K562 (cell line): ENCODE data around the gene GFI1B. TPM values are rescaled to one million over a fixed set of nuclear protein-coding genes. Genes with fewer than 3 reads are reported as not detected.

Source experiments
- ATAC-seq: fragments of 200-7000 bp; cut with Tn5 transposase; 3 replicates; pipeline ENCODE4 v1.9.1; 2020; ENCODE audit warnings: moderate library complexity
- BruUV-seq: library from RNA; stranded (reverse); fragments of 400-500 nt; replicated peaks from 2 replicates; lab custom pipeline; 2021; lab: Mats Ljungman, UMichigan
- CTCF ChIA-PET: fragments of 300-600 bp; formaldehyde crosslinking; extraction: SDS; loops from one replicate; lab custom pipeline; 2021; ENCODE audit warnings: low intra/inter-chr PET ratio; lab: Yijun Ruan, JAX
- POLR2A ChIA-PET: fragments of 300-600, 350-650 bp; sonication (Branson Sonifier 250); formaldehyde crosslinking; extraction: SDS; loops from one replicate; lab custom pipeline; 2021; ENCODE audit warnings: antibody characterized with exemption, inconsistent platforms; lab: Yijun Ruan, JAX
- DNase-seq, 4 experiments: peaks; one replicate each; pipeline versions ENCODE4 v3.0.0 to v3.0.0-alpha.2; 2011 to 2018; ENCODE audit warnings: low spot score in 3 of 4, mixed read lengths in 3 of 4; ENCODE audit errors: extremely low read depth in 1 of 4
- FAIRE-seq: peaks from 2 replicates; lab custom pipeline; 2011; peaks lifted over from hg19 to GRCh38; lab: Jason Lieb, UNC
- H2AFZ ChIP-seq: 2 replicates; pipeline ENCODE4 v1.6.0; 2011; ENCODE audit warnings: low read depth, low read length, control low read depth, inconsistent platforms
- H3K27ac ChIP-seq: fragments of 200-600 bp; 3 replicates; pipeline ENCODE4 v1.8.0; 2011; ENCODE audit warnings: low read depth, mild to moderate bottlenecking, control low read depth, inconsistent platforms, low read length, moderate library complexity, mixed read lengths; ENCODE audit errors: extremely low read depth
- H3K27me3 ChIP-seq, 2 experiments: fragments of 300-600 bp in 1 of 2; 2 replicates in 1 of 2; 3 replicates in 1 of 2; pipeline versions ENCODE4 v1.6.0 to v1.8.0; 2011; ENCODE audit warnings: inconsistent platforms in 2 of 2, low read length in 2 of 2, mild to moderate bottlenecking in 1 of 2, mixed read lengths in 1 of 2, moderate library complexity in 1 of 2; ENCODE audit not compliant: control insufficient read depth in 2 of 2, insufficient read depth in 2 of 2
- H3K36me3 ChIP-seq: fragments of 300-600 bp; 3 replicates; pipeline ENCODE4 v1.8.0; 2011; ENCODE audit warnings: mild to moderate bottlenecking, low read length, inconsistent platforms; ENCODE audit not compliant: control insufficient read depth, insufficient read depth
- H3K4me1 ChIP-seq, 2 experiments: fragments of 200-600 bp in 1 of 2; replicated peaks in 1 of 2; 2 replicates in 1 of 2; 3 replicates in 1 of 2; pipeline versions ENCODE4 v1.5.1 to v1.8.0; 2011; ENCODE audit warnings: inconsistent platforms in 2 of 2, low read length in 2 of 2, mild to moderate bottlenecking in 1 of 2, mixed read lengths in 1 of 2, moderate library complexity in 1 of 2; ENCODE audit not compliant: control insufficient read depth in 2 of 2, insufficient read depth in 2 of 2
- H3K4me2 ChIP-seq: 2 replicates; pipeline ENCODE4 v1.6.1; 2011; ENCODE audit warnings: low read length, control low read depth, inconsistent platforms, mixed read lengths; ENCODE audit not compliant: insufficient read depth
- H3K4me3 ChIP-seq: fragments of 200-600 bp; sonication (generic), shearing (Covaris generic); 2 replicates; pipeline ENCODE4 v1.5.1; 2016; ENCODE audit warnings: control low read depth, inconsistent platforms
- H3K79me2 ChIP-seq: fragments of 200-600 bp; 3 replicates; pipeline ENCODE4 v1.8.0; 2011; ENCODE audit warnings: low read length, inconsistent platforms; ENCODE audit not compliant: control insufficient read depth, insufficient read depth
- H3K9ac ChIP-seq, 2 experiments: 2 replicates each; pipeline versions ENCODE4 v1.6.0 to v1.6.1; 2011; ENCODE audit warnings: low read depth in 2 of 2, low read length in 2 of 2, control low read depth in 1 of 2, inconsistent platforms in 1 of 2, mild to moderate bottlenecking in 1 of 2, mixed read lengths in 1 of 2; ENCODE audit not compliant: insufficient read depth in 1 of 2
- H3K9me1 ChIP-seq: one replicate; pipeline ENCODE4 v1.6.0; 2011; ENCODE audit warnings: inconsistent platforms, mild to moderate bottlenecking, low read length, moderate library complexity; ENCODE audit not compliant: control insufficient read depth, insufficient read depth
- H3K9me3 ChIP-seq: replicated peaks from 2 replicates; pipeline ENCODE4 v1.5.1; 2011; ENCODE audit warnings: low read depth, low read length, inconsistent platforms; ENCODE audit not compliant: control insufficient read depth, insufficient read depth
- H4K20me1 ChIP-seq: replicated peaks from 2 replicates; pipeline ENCODE4 v1.6.1; 2011; ENCODE audit warnings: low read length, inconsistent platforms, mixed read lengths; ENCODE audit not compliant: control insufficient read depth, insufficient read depth
- GATA2 ChIP-seq: sonication (generic); formaldehyde crosslinking; IDR thresholded peaks from 2 replicates; pipeline ENCODE4 v1.4.0; 2020; ENCODE audit warnings: mild to moderate bottlenecking, missing genetic modification reagents
- HDAC1 ChIP-seq, 2 experiments: fragments of 450-650 bp; IDR thresholded peaks; 2 replicates each; pipeline ENCODE4 v1.6.1; 2016 to 2017; ENCODE audit warnings: inconsistent platforms in 1 of 2, mild to moderate bottlenecking in 1 of 2, moderate library complexity in 1 of 2
- L3MBTL2 ChIP-seq: fragments of 450-650 bp; IDR thresholded peaks from 2 replicates; pipeline ENCODE4 v1.6.1; 2016; ENCODE audit warnings: mild to moderate bottlenecking, moderate library complexity
- ZNF134 ChIP-seq: fragments of 250-450 bp; sonication (Bioruptor Pico); conservative IDR thresholded peaks from 2 replicates; pipeline ENCODE4 v1.4.0; 2020
- WGBS: fragments of 100-300 bp; shearing (Covaris generic); methylation state at CpG from one replicate; pipeline ENCODE4 v1.1.6; 2016; ENCODE audit warnings: low coverage, mixed read lengths; ENCODE audit not compliant: insufficient coverage; ENCODE audit errors: missing lambda C conversion rate; 5-methylcytosine and 5-hydroxymethylcytosine counted together
- in situ Hi-C: fragments of 300-500 bp; cut with MboI; formaldehyde crosslinking; loops from 4 replicates; pipeline ENCODE4 v1.15.0; 2018; ENCODE audit warnings: inconsistent platforms, mixed read lengths
- intact Hi-C: fragments of 100-400 bp; cut with micrococcal nuclease; formaldehyde crosslinking; loops from 2 replicates; pipeline ENCODE4 v1.14.2; 2022
- polyA plus RNA-seq, 8 experiments: library from polyadenylated mRNA; depleted of rRNA in 4 of 8; stranded (reverse) in 5 of 8; unstranded in 3 of 8; fragments of >200 nt; fragmentation: Nextera tagmentation in 2 of 8; fragmentation: Illumina TruSeq in 1 of 8; extraction: Ambion mirVana in 2 of 8; extraction: Trizol in 1 of 8; gene quantifications; 2 replicates each; pipeline versions ENCODE4 v1.2.1 to v1.2.3, GENCODE V29; 2011 to 2014; ENCODE audit warnings: inconsistent platforms in 1 of 8, missing spikeins in 1 of 8
- total RNA-seq, 7 experiments: library from RNA; depleted of rRNA in 6 of 7; stranded (reverse); fragments of >200 nt in 6 of 7; fragmentation: Illumina TruSeq in 2 of 7; extraction: Trizol in 2 of 7; gene quantifications; 2 replicates each; pipeline versions ENCODE4 v1.2.1 to v1.2.3, GENCODE V29; 2011 to 2021; ENCODE audit warnings: low replicate concordance in 1 of 7
- TF ChIP-seq, protein P1 (sequence below): fragments of 250-450 bp; sonication (Bioruptor Pico); IDR thresholded peaks from 2 replicates; pipeline ENCODE4 v1.9.0; 2021; ENCODE audit warnings: mild to moderate bottlenecking, inconsistent platforms
- TF ChIP-seq, protein P2 (sequence below): fragments of 450-650 bp; formaldehyde crosslinking; IDR thresholded peaks from 2 replicates; pipeline ENCODE4 v1.4.0; 2020; ENCODE audit warnings: mild to moderate bottlenecking, mixed read lengths
- TF ChIP-seq, protein P3 (sequence below), 2 experiments: IDR thresholded peaks; 2 replicates each; pipeline ENCODE4 v1.6.1; 2011; ENCODE audit warnings: borderline replicate concordance in 1 of 2, control low read depth in 1 of 2, low read depth in 1 of 2, low read length in 1 of 2, mild to moderate bottlenecking in 1 of 2, mixed read lengths in 1 of 2, moderate library complexity in 1 of 2; ENCODE audit not compliant: insufficient read depth in 1 of 2, insufficient read length in 1 of 2, poor library complexity in 1 of 2, severe bottlenecking in 1 of 2; ENCODE audit errors: extremely low read depth in 1 of 2
- TF ChIP-seq, protein P4 (sequence below): sonication (generic); formaldehyde crosslinking; IDR thresholded peaks from 2 replicates; pipeline ENCODE4 v1.9.0; 2022; ENCODE audit warnings: mild to moderate bottlenecking, missing genetic modification reagents

The GFI1B gene
- total and polyA plus RNA-seq, 9 of the 15 experiments (the other 6 are each of a cell fraction or from before 2014, with no cell fraction given) = 8.0 to 75.7 (median 34.5) TPM

DNA sequence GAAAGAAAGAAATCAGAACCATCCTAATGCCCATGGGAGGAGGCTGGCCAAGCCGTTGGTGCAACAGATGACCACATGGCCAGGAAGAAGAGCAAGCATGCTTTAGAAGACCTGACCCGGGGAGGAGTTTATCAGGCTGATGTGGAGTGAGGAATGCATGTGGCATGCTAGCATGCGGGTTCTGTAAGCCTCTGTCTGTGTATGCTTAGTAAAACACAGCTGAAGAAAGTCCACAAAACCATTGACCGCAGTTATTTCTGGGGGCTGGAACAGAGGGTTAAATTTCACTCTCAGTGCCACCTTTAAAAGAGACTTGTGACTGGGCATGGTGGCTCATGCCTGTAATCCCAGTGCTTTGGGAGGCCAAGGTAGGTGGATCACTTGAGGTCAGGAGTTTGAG is 19.1 kb downstream of the GFI1B start:
- H4K20me1 ChIP-seq = no peaks in the 10 kb centered on the region
- TF ChIP-seq ZNF134 (no peak), GATA2 (0 out of 2 replicates have a peak, but pooled peaks have one; percentile 13), L3MBTL2 (peak; percentile 46; the same call in 1 of the 2 replicates), HDAC1 (IDR thresholded peaks at IDR 0.05) (peak in 1 of 2 experiments; percentile 37; a peak in 1 of 4 replicates)
- TF ChIP-seq, protein P1, sequence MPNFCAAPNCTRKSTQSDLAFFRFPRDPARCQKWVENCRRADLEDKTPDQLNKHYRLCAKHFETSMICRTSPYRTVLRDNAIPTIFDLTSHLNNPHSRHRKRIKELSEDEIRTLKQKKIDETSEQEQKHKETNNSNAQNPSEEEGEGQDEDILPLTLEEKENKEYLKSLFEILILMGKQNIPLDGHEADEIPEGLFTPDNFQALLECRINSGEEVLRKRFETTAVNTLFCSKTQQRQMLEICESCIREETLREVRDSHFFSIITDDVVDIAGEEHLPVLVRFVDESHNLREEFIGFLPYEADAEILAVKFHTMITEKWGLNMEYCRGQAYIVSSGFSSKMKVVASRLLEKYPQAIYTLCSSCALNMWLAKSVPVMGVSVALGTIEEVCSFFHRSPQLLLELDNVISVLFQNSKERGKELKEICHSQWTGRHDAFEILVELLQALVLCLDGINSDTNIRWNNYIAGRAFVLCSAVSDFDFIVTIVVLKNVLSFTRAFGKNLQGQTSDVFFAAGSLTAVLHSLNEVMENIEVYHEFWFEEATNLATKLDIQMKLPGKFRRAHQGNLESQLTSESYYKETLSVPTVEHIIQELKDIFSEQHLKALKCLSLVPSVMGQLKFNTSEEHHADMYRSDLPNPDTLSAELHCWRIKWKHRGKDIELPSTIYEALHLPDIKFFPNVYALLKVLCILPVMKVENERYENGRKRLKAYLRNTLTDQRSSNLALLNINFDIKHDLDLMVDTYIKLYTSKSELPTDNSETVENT (CRISPR knock-in tag) = no peak
- TF ChIP-seq, protein P2, sequence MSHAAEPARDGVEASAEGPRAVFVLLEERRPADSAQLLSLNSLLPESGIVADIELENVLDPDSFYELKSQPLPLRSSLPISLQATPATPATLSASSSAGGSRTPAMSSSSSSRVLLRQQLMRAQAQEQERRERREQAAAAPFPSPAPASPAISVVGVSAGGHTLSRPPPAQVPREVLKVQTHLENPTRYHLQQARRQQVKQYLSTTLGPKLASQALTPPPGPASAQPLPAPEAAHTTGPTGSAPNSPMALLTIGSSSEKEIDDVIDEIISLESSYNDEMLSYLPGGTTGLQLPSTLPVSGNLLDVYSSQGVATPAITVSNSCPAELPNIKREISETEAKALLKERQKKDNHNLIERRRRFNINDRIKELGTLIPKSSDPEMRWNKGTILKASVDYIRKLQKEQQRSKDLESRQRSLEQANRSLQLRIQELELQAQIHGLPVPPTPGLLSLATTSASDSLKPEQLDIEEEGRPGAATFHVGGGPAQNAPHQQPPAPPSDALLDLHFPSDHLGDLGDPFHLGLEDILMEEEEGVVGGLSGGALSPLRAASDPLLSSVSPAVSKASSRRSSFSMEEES (CRISPR knock-in tag) = no peak
- TF ChIP-seq, protein P3, sequence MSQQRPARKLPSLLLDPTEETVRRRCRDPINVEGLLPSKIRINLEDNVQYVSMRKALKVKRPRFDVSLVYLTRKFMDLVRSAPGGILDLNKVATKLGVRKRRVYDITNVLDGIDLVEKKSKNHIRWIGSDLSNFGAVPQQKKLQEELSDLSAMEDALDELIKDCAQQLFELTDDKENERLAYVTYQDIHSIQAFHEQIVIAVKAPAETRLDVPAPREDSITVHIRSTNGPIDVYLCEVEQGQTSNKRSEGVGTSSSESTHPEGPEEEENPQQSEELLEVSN (IDR thresholded peaks at IDR 0.05; ENCODE audit: borderline replicate concordance in 1 of 2, extremely low read depth in 1 of 2, insufficient read depth in 1 of 2, insufficient read length in 1 of 2, low read depth in 1 of 2, low read length in 1 of 2, poor library complexity in 1 of 2, severe bottlenecking in 1 of 2) = peak in 1 of 2 experiments; percentile 41
- TF ChIP-seq, protein P4, sequence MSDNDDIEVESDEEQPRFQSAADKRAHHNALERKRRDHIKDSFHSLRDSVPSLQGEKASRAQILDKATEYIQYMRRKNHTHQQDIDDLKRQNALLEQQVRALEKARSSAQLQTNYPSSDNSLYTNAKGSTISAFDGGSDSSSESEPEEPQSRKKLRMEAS = peak; percentile 24; the same call in 1 of the 2 replicates
- TF ChIP-seq, all 486 proteins: peak for 5
- in situ Hi-C loops = no loop called here
- peaks cover 2% of the 10 kb centered on the region; the same call in 1 of the 3 replicates for H3K79me2 ChIP-seq
- no peak overlapping the region for H3K4me2 ChIP-seq
- ChIA-PET POLR2A (interaction anchor here (0.6 kb wide), 2 partner anchors 26 to 255 kb away, joined by 3 read pairs; no protein-coding TSS in a partner anchor), CTCF (no interaction called here)
- H3K4me3 ChIP-seq = no peak overlapping the region
- 34% methylated on average over 4 of the region's 4 CpGs for WGBS
- no peak for ATAC-seq
- H3K27ac ChIP-seq = peak overlapping the region; percentile 45; the same call in 1 of the 3 replicates
- peaks cover 77 to 78% of the 10 kb centered on the region in 2 experiments for H3K4me1 ChIP-seq
- no peaks in the 10 kb centered on the region for H3K27me3 ChIP-seq
- no peaks in the 10 kb centered on the region for H3K9me3 ChIP-seq
- intact Hi-C loops = no loop called here
- peak; percentile 58 for FAIRE-seq
- peak in 1 of 4 experiments; percentile 59 for DNase-seq
- no TSS peak for BruUV-seq
- peaks cover 19% of the 10 kb centered on the region for H3K36me3 ChIP-seq
- H3K9me1 ChIP-seq = peaks cover 9% of the 10 kb centered on the region
- H3K9ac ChIP-seq = no peak overlapping the region
- no peak overlapping the region for H2AFZ ChIP-seq
